Ovary (tissue), 9 donors: ENCODE data around the gene CLDN15. TPM values are rescaled to one million over a fixed set of nuclear protein-coding genes. Genes with fewer than 3 reads are reported as not detected.
"Not testable (repeated sequence)": the region's sequence is repeated elsewhere in the genome, so short reads cannot be mapped to it uniquely, and the experiment has no call there.

Experiments
- DNase-seq, 5 donors: peaks; one replicate each; pipeline ENCODE4 v3.0.0-alpha.2; 2019 to 2020
- H3K27ac ChIP-seq, 2 donors: fragments of 200-600 bp; one replicate each; pipeline versions ENCODE4 v1.5.1 to v1.8.0; 2019 to 2022
- H3K27me3 ChIP-seq: fragments of 200-600 bp; one replicate; pipeline ENCODE4 v1.8.0; 2022
- H3K36me3 ChIP-seq: fragments of 200-600 bp; sonication (generic); one replicate; pipeline ENCODE4 v1.5.1; 2019
- H3K4me1 ChIP-seq: one replicate; pipeline ENCODE4 v1.8.1; 2013; ENCODE audit warnings: mild to moderate bottlenecking, moderate library complexity; ENCODE audit not compliant: insufficient read depth
- H3K4me3 ChIP-seq: fragments of 200-600 bp; sonication (generic); one replicate; pipeline ENCODE4 v1.5.1; 2017
- H3K9me3 ChIP-seq, 2 donors: fragments of 200-600 bp in 1 of 2; sonication (generic) in 1 of 2; one replicate each; pipeline versions ENCODE4 v1.5.1 to v1.8.1; 2013 to 2019; ENCODE audit warnings: mild to moderate bottlenecking in 1 of 2, moderate library complexity in 1 of 2
- CTCF ChIP-seq, 3 donors: fragments of 450-650 bp in 2 of 3; fragments of 200-600 bp in 1 of 3; IDR thresholded peaks; one replicate each; pipeline versions ENCODE4 v1.5.1 to v1.8.0; 2016 to 2022; ENCODE audit warnings: antibody characterized with exemption in 3 of 3, mild to moderate bottlenecking in 1 of 3
- EP300 ChIP-seq: sonication (generic); formaldehyde crosslinking; IDR thresholded peaks from one replicate; pipeline ENCODE4 v1.6.1; 2017; ENCODE audit warnings: antibody characterized with exemption
- POLR2A ChIP-seq: fragments of 450-650 bp; IDR thresholded peaks from one replicate; pipeline ENCODE4 v1.6.1; 2017; ENCODE audit warnings: antibody characterized with exemption, mild to moderate bottlenecking, moderate library complexity
- WGBS, 3 donors: extraction: QIAGEN DNeasy Blood & Tissue Kit in 1 of 3; methylation state at CpG; one replicate each; pipeline versions ENCODE4 v1.1.5 to v1.1.7; 2013 to 2017; 5-methylcytosine and 5-hydroxymethylcytosine counted together
- intact Hi-C, 4 donors: fragments of 100-400 bp; cut with DNase I; formaldehyde crosslinking; loops; one replicate each; pipeline versions ENCODE4 v1.11.0 to v1.15.1; 2022 to 2023
- polyA plus RNA-seq, 2 donors: library from polyadenylated mRNA; stranded (reverse); fragments of 200-250 nt in 1 of 2; fragments of 350-450 nt in 1 of 2; fragmentation: Illumina TruSeq in 1 of 2; extraction: RNeasy Lipid Tissue Mini Kit (QIAGEN cat#74804) in 1 of 2; gene quantifications; one replicate each; pipeline ENCODE4 v1.2.3, GENCODE V29; 2013 to 2014
- total RNA-seq, 7 donors: library from RNA; depleted of rRNA in 2 of 7; stranded (reverse); fragments of >200 nt in 2 of 7; fragmentation: NEBNext Ultra II Directional in 3 of 7; extraction: Animal tissue kit (Norgen Biotek cat#: 25700) in 3 of 7; gene quantifications; one replicate each; pipeline versions ENCODE4 v1.1.0 to v1.2.4, GENCODE V29; 2016 to 2023
- donor health status: DM: no; HTN: no; CAD: no; lungs with moderate emphysema.
- donor health status: DM: no; HTN: no; CAD: no.
- donor health status: Bipolar disorder and iron deficiency.
- donor health status: DM: yes; HTN: yes; CAD: no.
- donor health status: DM: no; HTN: no; CAD: no.
- donor health status: DM: yes; HTN: yes; CAD: no.

The CLDN15 gene
- total and polyA plus RNA-seq, 9 donors, result 3.6 to 225 (median 11.7) TPM

DNA sequence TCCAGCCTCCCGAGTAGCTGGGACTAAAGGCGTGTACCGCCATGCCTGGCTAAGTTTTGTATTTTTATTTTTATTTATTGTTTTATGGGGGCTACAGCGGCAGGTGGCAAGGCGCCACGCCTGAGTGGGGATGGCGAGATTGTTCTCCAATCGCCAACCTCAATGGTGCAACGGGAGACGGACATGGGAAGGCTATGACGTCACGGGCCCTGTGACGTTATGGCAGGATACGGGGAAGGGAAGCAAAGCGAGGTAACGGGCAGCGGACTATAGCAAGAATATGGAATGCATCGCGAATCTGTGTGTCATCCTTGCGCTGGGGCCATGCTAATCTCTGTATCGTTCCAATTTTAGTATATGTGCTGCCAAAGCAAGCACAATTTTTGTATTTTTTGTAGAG lies 32.1 kb upstream of the CLDN15 start:
- intact Hi-C loops, result loop anchor here in 1 of 4 donors (10.0 kb wide), 1 partner anchor 105 kb away; the partner anchor contains the start of gene VGF
- no peaks in the 10 kb centered on the region for H3K36me3 ChIP-seq
- no peaks in the 10 kb centered on the region for H3K4me1 ChIP-seq
- TF ChIP-seq CTCF (IDR thresholded peaks at IDR 0.05), result no peak
- no peak for DNase-seq
- H3K27ac ChIP-seq, result no peak overlapping the region
- no peaks in the 10 kb centered on the region for H3K27me3 ChIP-seq
- 87 to 91% (median 88%) methylated on average over 21 of the region's 21 CpGs for WGBS, 3 donors
- H3K9me3 ChIP-seq, result no peaks in the 10 kb centered on the region
- no peak overlapping the region for H3K4me3 ChIP-seq

DNA sequence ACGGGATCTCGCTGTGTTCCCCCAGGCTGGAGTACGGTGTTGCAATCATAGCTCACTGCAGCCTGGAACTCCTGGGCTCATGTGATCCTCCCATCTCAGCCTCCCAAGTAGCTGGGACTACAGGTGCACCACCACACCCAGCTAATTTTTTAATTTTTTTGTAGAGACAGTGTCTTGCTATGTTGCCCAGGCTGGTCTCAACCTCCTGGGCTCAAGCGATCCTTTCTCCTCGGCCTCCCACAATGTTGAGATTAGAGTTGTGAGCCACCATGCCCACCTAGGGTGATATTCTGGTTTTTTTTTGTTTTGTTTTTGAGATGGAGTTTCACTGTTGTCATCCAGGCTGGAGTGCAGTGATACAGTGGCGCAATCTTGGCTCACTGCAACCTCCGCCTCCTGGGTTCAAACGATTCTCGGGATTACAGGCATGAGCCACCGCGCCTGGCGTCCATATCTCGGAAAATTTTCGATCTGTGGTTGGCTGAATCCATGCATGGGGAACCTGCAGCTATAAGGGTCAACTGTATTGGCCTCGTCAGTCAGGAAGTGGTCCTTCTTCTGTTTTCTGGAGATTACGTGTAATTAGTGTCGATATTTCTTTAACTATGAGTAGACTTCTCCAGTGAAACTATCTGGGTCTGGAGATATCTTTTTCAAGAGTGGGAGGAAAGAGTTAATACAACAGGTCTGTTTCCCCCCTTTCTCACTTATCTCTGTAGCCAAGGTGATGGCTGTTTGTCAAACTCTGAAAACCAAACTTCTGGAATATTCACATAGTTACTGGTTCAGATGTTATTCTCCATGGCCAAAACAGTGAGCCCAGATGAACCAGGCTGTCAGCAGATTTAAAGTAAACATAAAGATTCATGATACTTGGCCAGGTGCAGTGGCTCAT lies 28.3 kb upstream of the CLDN15 start:
- 62 to 66% (median 64%) methylated on average over 17 of the region's 17 CpGs for whole genome bisulfite sequencing, 3 donors
- intact Hi-C loops, result loop anchor here in 1 of 4 donors (10.0 kb wide), 1 partner anchor 101 kb away; the partner anchor contains the start of gene VGF
- Histone ChIP-seq H3K27ac (no peak overlapping the region), H3K4me3 (no peak overlapping the region), H3K36me3 (no peaks in the 10 kb centered on the region), H3K27me3 (no peaks in the 10 kb centered on the region), H3K4me1 (no peaks in the 10 kb centered on the region), H3K9me3 (no peaks in the 10 kb centered on the region)
- DNase-seq, result no peak
- TF ChIP-seq CTCF (IDR thresholded peaks at IDR 0.05), result no peak
- TF ChIP-seq POLR2A, result no peak
- TF ChIP-seq EP300, result no peak

- not testable (repeated sequence) for H3K4me3 ChIP-seq, H3K27ac ChIP-seq, H3K27me3 ChIP-seq, H3K4me1 ChIP-seq, H3K36me3 ChIP-seq, H3K9me3 ChIP-seq
- intact Hi-C loops, result loop anchor here in 1 of 4 donors (10.0 kb wide), 1 partner anchor 99 kb away; the partner anchor contains the start of gene VGF
- DNase-seq, result peak in 3 of 5 donors; percentile 34 to 64 (median 42)
- 35 to 36% (median 35%) methylated on average over 6 of the region's 6 CpGs for WGBS, 3 donors
Observed at GRCh38 chr7:101264102-101264706, 26.6 kb upstream of the CLDN15 start.

- no peaks in the 10 kb centered on the region for H3K9me3 ChIP-seq
- WGBS, 3 donors, result 62 to 65% (median 65%) methylated on average over 7 of the region's 7 CpGs
- no peaks in the 10 kb centered on the region for H3K36me3 ChIP-seq
- DNase-seq, result no peak
- H3K27ac ChIP-seq, result no peak overlapping the region
- no peak overlapping the region for H3K4me3 ChIP-seq
- TF ChIP-seq EP300, result no peak
- intact Hi-C loops, result no loop called here
- H3K27me3 ChIP-seq, result no peaks in the 10 kb centered on the region
- no peaks in the 10 kb centered on the region for H3K4me1 ChIP-seq
Observed at GRCh38 chr7:101258243-101258731, 20.7 kb upstream of the CLDN15 start.

DNA sequence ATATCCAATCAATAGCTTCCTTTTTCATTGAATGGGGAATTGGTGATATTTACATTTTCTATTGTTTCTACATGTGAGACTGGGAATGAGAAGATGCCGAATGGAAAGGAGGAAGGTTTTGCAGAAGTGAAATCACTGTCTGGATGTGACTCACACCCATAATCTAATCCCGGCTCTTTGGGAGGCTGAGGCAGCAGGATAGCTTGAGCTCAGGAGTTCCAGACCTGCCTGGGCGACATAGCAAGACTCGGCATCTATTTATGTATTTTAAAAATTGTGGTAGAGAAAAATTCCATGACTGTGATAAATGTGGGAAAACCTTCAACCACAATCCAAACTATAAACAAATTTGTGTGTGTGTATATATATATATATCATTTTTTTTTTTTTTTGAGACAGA lies 18.2 kb upstream of the CLDN15 start:
- Histone ChIP-seq H3K27ac (no peak overlapping the region), H3K36me3 (no peaks in the 10 kb centered on the region), H3K27me3 (no peaks in the 10 kb centered on the region), H3K4me3 (no peak overlapping the region), H3K9me3 (no peaks in the 10 kb centered on the region), H3K4me1 (peaks cover 6% of the 10 kb centered on the region)
- 55 to 76% (median 62%) methylated on average over 4 of the region's 4 CpGs for WGBS, 3 donors
- no peak for DNase-seq
- TF ChIP-seq POLR2A (no peak), CTCF (IDR thresholded peaks at IDR 0.05) (no peak), EP300 (no peak)
- intact Hi-C loops, result no loop called here

- H3K27ac ChIP-seq, H3K4me1 ChIP-seq, DNase-seq, intact Hi-C loops, H3K36me3 ChIP-seq, H3K9me3 ChIP-seq, H3K27me3 ChIP-seq, H3K4me3 ChIP-seq: not testable (repeated sequence)
- WGBS, 3 donors, result 86 to 91% (median 87%) methylated on average over 5 of the region's 5 CpGs
Observed at GRCh38 chr7:101253199-101253598, 15.6 kb upstream of the CLDN15 start.
